Stimulated activated CD8-positive, alpha-beta memory T cell treated with anti-CD3 and anti-CD28 coated beads, Interleukin-4, amount 100 ng/mL, for 4 hours (primary cell): Measurements from ENCODE around the gene CDPF1.

ENCODE experiments used
- DNase-seq, 2 donors: peaks; one replicate each; pipeline ENCODE4 v3.0.0-alpha.2; 2020; ENCODE audit warnings: low read depth in 2 of 2, low spot score in 1 of 2

Gene CDPF1, protein sequence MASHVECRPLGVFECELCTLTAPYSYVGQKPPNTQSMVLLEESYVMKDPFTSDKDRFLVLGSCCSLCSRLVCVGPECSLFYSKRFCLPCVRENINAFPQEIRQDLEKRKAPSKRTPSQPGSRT

GRCh38 chr22:46250035-46250782 lies at the start of gene CDPF1:
Gene CDPF1 (minus strand): TSS chr22:46250293. CDS start chr22:46248284, 2,009 bp downstream.
- peak; percentile 69 to 89 for DNase-seq

DNA sequence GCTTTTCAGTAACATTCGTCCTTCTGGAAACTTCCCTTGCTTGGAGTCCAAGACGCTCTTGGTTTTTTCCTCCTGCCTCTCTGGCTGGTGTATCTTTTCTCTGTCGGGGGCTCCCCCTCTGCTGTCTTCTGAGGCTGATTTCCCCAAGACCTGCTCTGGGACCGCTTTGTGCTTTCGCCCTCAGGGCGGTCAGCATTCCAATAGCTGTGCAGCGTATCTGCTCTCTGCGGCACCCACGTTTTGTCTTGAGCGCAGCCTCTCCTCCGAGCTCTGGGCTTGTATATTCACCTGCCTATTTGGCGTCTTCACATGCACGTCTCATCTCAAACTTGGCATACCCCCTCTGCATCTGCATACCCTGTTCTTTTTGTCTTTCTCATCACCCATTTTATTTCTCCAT lies 49.0 kb upstream of the CDPF1 start:
- no peak for DNase-seq

GRCh38 chr22:46297151-46297812 lies 47.2 kb upstream of the CDPF1 start:
- DNase-seq = no peak

- peak; percentile 92 to 96 for DNase-seq
These were observed 46.4 kb upstream of the CDPF1 start, which contains the start of gene GTSE1 for GRCh38 chr22:46296257-46297150. Gene GTSE1 (plus strand): TSS chr22:46296870. CDS start chr22:46297401, 531 bp downstream.

- no peak for DNase-seq
These were observed 45.3 kb upstream of the CDPF1 start for GRCh38 chr22:46295277-46295971.

- DNase-seq = no peak
These were observed 44.7 kb upstream of the CDPF1 start for GRCh38 chr22:46294784-46295183.

DNA sequence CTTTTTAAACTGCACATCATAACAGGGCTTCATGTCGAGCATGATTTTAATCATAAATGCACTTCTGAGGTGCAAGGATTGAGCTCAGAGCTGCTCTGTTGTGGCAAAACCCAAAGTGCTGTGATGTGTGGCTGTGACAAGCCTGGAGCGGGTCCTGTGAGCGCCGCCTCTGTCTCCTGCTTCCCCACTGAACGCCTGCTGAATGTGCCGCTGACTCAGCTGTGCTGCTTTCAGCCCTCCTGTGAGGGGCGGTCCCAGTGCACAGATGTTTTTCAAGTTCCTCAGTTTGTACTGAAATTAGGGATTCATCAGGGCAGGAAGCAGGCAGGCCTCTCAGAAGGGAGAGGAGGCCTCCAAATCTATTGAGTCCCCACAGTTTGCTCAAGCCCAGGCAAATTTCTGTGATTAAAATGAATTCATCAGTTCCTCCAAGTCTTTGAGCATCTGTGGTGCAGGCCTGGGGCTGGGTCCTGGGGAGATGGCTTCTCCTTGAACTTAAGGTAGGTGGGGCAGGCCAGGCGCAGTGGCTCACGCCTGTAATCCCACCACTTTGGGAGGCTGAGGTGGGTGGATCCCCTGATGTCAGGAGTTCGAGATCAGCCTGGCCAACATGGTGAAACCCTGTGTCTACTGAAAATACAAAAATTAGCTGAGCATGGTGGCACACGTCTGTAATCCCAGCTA lies 43.6 kb upstream of the CDPF1 start:
- DNase-seq = no peak

DNA sequence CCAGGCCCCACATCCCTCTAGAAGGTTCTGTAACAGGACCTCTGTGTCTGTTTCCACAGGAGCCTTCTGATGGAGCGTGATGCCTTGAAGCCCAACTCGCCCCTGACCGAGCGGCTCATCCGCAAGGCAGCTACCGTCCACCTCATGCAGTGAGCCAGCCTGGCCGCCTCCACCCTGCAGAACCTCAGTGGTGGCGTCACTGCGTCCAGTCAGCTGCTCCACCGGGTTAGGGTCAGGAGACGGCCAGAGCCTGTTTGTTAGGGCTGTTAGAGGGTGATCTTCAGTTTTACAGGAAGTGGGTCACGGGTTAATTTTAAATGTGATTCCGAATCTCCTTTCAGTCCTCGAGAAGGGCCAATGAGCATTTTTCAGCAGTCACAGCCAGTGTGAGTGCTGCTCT lies 42.6 kb upstream of the CDPF1 start:
- no peak for DNase-seq

GRCh38 chr22:46292173-46292572 lies 42.1 kb upstream of the CDPF1 start:
- no peak for DNase-seq

GRCh38 chr22:46290843-46291785 lies 41.0 kb upstream of the CDPF1 start:
- no peak for DNase-seq

DNA sequence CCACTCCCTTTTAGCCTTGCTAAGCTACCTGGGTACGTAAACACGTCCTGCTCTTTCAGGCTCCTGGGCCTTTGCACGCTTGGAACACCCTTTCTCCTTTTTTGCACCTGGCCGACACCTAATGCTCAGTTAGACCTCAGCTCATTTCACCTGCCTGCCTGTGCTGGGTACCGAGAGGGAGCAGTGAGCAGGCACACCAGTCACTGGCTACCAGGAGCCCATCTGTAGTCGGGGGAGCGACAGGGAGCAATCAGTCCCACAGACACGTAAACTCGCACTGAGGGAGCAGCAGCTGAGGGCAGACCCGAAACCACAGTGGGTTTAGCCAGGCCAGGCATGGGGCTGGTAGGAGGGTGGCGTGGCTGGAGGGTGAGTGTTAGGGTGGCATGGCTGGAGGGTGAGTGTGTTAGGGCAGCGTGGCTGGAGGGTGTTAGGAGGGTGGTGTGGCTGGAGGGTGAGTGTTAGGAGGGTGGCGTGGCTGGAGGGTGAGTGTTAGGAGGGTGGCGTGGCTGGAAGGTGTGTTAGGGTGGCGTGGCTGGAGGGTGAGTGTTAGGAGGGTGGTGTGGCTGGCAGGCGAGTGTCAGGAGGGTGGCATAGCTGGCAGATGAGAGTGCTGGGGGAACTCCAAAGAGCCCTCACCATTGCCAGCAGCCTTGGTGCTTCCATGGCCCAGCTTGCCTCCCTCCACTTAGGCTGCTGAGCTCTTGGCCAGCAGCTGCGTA lies 40.2 kb upstream of the CDPF1 start:
- DNase-seq = no peak

DNA sequence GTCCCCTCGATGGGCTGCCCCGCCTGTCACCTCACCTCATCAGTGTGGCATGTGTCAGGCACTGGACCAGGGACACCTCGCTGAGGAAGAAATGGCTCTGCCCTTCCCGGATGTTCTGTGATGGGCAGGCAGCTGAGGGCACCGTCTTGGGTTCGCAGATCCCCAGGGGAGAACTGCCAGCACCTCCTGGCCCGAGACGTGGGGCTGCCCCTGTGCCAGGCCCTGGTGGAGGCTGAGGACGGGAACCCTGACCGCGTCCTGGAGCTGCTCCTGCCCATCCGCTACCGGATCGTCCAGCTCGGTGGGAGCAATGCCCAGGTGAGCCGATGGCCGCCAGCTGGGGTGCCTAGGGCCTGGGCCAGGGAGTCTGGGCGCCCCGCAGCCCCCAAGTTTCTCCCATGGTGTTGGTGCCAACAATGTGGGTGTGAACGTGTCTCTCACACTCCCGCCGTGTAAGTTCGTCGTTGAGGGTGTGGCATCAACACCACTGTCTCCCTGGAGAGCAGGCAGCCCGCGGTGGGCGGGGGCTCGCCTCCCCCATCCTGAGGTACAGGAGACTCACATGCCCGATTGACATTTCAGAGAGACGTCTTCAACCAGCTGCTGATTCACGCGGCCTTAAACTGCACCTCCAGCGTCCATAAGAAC lies 39.3 kb upstream of the CDPF1 start:
- DNase-seq = no peak

DNA sequence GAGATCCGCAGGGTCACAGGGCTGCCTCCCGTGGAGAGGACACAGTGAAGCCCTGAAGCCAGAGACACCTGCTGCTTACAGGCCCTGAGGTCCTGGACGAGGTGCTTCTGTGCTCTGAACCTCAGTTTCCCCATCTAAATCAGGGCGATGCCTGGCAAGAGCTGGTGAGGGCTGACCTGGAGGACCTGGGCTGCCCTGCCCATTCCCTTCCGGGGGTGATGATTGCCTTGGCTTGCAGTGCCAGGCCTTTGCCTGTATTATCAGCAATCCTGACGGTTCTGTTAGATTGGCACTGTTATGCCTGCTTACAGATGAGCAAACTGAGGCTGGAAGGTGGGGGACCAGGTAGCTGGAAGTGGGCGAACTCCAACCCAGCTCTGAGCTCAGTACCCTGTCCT lies 38.8 kb upstream of the CDPF1 start:
- no peak for DNase-seq

DNA sequence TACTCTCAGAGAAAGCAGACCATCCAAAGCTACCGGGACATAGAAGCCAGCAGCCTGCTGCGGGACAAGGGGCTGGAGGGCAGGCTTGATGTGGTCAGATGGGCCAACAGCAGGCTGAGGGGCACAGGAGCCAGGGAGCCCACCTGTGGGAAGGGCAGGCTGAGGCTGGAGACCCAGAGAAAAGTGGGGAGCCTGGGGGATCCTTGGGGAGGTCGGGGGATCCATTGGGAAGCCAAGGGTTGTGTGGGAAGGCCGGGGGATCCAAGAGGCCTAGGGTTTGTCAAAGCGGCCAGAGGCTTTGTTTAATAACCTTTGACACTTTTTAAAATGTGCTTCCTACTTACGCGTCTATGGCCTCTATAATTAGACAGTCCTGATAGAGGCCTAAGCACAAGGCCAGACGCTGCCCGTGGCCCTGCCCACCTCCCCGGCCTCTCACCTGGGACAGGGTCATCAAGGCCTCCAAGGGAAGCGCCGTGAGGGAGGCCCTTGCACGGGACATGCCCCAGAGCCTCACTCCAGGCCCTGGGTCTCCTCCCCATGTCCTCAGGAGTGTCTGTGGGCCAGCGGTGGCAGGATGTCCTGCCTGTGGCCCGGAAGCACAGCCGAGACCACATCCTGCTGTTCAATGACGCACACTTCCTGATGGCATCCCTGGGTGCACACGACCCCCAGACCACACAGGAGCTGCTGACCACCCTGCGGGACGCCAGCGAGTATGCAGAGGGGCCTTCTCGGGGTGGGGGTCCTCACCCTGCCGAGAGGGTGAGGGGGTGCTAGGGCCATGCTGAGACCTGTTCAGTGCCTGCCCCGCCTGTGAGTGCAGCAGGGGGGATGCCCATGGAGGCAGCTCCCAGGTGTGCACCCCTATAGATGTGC lies 38.0 kb upstream of the CDPF1 start:
- DNase-seq = no peak

GRCh38 chr22:46286941-46287872 lies 37.1 kb upstream of the CDPF1 start:
- DNase-seq = no peak

DNA sequence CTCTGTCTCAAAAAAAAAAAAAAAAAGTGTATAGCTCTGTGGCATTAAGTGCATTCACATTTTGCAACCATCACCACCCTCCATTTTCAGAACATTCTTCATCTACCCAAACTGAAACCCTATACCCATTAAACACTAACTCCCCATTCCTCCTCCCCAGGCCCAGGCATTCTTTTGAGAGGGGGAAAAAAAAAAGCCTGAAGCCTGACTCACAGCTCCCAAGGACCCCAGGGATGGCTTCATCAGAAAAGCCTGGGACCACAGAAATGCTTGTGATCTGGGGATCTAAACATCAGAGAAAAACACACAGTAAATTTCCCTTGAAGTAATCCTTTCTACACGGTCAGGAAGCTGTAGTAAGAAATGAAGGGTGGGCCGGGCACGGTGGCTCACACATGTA lies 35.9 kb upstream of the CDPF1 start:
- DNase-seq = no peak
